ENCODE results near the gene IGLL1.
A peak's percentile ranks its signal among the peaks of the same experiment; 100 is the strongest.
"Not testable (repeated sequence)": the region's sequence is repeated elsewhere in the genome, so short reads cannot be mapped to it uniquely, and the experiment has no call there.

The IGLL1 gene

DNA sequence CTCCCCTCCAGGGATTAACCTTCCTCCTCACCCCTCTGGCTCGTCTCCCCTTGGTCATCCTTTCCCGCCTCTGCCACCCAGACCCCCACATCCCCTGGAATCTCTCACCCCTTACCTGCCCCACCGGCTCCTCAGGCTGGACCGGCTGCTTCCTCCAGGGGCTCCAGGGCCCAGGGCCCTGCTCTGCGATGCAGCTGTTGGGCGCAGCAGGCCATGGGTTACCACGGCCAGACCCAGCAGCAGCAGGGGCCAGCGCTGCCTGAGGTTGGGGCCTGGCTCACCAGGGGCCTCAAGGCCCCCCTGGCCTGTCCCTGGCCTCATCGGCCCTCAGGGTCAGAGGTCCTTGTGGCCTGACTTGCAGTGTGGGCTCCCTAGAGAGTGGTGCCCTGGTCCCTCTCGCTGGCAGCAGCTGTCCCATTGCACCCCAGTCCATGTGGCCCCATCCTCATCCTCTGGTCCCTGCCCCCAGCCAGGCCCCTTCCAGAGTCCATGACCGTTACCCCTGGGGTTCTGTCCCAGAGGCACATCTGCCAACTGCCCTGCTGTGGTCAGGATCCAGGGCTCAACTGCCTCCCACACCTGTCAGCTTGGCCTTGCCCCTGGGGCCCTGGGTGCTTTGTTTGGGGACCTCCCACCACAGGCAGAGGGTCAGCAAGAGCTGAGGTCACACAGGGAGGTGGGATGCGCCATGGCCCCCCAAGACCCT lies at the start of gene IGLL1:
IGLL1 (minus strand) TSS at position 421 of the 706 bp plus-strand sequence; CDS start at position 321, 100 bp downstream.
- DNase-seq (ENCODE audit: low read depth in 2 of 2): no peak

DNA sequence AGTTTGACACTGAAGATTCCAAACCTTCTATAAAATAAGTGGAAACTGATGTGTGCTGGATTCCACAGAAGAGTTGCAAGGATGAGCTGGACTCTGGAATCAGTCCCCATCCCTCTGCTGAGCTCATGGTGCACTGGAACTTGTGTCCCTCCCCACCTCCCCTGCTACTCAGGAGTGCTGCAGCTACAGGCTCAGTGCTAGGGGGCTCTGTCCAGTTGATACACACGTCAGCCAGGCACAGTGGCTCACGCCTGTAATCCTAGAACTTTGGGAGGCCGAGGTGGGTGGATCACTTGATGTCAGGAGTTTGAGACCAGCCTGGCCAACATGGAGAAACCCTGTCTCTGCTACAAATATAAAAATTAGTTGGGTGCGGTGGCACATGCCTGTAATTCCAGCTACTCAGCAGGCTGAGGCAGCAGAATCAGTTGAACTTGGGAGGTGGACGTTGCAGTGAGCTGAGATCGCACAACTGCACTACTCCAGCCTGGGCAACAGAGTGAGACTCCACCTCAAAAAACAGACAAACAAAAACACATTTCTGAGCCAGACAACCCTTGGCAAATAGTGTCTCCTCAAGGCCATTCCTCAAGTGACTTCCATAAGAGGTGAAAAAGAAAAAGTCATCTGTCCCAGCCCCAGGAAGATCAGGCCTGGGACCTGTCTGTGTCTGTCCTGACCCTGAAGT lies 48.1 kb upstream of the IGLL1 start:
- DNase-seq (ENCODE audit: low read depth in 2 of 2): not testable (repeated sequence)

DNA sequence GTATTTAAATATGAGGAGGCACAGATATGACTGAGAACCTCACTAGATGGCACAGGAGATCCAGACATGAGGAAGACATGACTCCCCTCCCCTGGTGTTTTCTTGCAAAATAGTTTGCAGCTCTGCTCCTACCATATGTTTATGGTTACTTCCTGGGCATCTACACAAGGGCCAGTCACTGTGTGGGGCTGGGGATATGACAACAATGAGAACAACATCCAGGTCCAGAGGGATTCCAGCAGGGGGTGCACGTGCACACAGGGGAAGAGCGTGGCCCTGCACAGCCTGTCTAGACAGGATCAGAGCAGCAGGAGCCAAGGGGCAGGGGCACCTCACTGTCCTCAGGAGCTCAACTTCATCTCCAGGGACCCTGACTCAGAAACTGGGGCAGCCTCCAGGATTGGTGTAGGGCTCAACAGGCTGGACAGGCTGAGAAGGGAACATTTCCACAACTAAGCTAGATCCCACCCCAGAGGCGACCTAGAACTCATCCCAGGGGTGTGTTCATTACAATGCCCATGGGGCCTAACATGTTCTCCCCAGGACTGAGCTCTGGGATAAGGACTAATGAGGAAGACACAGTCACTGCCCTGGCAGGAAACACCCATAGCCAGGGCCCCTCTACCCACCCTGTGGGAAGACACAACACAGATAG lies 47.4 kb upstream of the IGLL1 start:
- peak; percentile 24 to 33 for DNase-seq (ENCODE audit: low read depth in 2 of 2)

DNA sequence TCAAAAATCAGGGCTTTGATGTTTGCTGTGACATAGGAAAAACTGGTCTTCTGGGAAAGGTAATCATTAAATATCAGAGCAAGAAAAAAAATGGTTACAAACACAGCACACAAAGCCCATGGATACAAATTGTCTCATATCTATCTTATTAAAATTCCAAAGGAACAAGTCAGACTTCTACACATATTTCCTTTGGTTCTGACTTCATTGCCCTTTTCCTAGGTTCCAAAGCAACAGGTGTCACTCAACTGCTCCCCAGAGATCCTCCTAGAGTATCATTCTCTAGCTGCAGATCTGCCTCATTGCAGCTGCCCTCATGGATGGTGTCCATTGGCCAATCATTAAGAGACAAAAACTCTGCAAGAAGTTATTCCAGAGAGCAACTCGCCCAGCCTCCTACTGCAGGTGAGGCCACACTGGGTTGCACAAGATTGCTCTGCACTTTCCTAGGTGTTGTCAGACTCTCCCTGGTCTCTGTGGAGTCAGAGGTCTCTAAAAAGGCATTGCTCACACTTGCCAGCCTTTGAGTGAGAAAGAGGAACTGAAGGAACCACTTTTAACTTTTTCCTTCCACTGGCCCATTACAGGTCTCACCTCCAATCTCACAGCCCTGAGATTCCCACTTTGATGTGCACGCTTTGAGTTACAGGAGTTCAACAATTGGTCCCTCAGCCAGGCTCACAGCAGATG lies 46.3 kb upstream of the IGLL1 start:
- DNase-seq (ENCODE audit: low read depth in 2 of 2): no peak

DNA sequence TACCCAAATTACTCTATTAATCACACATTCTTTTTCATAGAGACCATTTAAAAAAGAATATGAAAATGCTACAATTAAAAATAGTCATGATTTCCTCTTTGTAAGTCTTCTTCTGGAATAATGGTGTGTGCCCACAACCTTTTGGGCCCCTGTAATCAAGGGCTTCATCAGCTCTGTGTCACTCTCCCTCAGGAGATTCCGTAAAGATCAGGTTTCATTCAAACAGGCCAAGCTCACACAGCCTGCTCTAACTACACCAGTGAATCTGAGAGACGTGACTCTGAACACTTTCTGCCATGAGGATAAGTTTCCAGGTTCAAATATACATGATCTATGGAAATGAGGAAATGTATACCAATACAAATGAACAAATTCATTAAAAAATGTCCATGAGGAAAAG lies 42.5 kb upstream of the IGLL1 start:
- DNase-seq (ENCODE audit: low read depth in 2 of 2): no peak

DNA sequence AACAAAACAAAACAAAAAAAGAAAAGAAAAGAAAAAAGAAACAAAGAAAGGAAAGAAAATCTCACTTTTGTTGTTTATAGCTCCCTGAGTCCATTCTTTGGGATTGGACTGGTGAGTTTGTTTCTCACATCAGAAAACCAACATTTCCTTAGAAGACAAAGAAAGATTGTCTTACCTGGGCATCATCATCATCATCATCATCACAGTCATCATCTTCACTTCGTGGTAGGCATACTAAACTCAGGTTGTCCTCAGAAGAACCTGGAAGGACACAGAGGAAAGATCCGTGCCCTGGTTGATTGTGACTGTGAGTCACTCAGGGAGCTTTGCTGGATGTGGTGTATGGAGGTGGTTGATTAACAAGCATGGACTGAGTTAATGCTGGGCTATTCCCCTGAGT lies 41.8 kb upstream of the IGLL1 start:
- DNase-seq (ENCODE audit: low read depth in 2 of 2): not testable (repeated sequence)

DNA sequence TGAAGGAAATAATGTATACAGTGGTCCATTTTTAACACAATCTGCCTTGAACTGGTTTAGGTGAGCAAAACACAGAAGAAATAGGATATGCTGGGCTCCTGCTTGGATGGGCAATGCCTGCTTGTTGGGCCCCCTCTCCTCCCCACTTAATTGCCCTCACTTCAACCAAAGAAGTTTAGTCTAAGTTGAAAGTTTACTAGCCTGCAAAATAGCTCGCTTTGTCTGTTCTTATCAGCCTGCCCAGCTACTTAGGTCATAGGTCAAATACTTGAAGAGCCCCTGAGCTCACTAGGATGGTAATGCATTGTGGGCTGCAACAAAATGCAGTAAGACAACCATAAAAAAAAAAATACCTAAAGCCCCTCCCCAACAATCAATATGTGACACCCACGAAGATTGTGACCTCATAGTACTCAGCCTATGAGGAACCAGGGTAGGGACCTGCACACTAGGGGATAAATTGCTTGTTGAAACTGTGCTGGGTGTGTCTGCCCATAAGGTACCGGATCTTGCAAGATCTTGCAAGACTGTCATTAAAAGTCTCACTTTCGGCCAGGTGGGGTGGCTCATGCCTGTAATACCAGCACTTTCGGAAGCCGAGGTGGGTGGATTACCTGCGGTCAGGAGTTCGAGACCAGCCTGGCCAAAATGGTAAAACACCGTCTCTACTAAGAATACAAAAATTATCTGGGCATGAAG lies 41.1 kb upstream of the IGLL1 start:
- no peak for DNase-seq (ENCODE audit: low read depth in 2 of 2)

DNA sequence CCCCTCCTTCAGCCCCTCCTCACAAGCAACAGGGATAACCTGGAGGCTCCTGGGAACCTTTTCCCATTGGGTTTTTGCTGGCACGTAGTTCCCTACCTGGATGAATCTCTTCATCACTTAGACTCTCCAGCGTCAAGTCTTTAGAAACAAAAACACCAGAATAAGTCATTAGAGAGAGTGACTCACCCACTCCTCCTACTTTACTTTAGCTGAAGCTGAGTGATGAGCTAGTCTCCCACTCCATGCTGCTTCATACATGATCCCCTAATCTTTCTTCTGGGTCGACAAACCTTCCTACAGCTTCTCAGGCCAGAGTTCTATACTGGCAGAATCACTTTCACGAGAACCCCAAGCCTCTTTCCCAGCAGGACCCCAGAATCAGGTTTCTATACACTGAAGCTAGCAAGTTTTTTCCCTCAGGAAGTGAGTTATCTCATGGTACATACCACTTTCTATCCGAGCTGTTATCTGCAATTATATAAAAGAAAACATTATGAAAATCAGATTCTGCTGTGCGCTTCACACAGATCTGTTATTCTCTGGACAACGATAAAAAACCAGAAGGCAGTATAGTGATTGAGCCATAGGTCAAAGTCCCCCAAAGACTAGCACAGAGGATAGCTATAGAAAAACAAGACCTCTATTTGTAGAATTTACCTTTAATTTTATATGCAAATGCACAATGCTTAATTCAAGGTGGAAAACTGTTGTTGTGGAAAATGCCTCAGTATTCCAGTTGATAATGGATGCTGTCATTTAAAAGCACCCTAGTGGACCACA lies 33.3 kb upstream of the IGLL1 start:
- DNase-seq (ENCODE audit: low read depth in 2 of 2): no peak

DNA sequence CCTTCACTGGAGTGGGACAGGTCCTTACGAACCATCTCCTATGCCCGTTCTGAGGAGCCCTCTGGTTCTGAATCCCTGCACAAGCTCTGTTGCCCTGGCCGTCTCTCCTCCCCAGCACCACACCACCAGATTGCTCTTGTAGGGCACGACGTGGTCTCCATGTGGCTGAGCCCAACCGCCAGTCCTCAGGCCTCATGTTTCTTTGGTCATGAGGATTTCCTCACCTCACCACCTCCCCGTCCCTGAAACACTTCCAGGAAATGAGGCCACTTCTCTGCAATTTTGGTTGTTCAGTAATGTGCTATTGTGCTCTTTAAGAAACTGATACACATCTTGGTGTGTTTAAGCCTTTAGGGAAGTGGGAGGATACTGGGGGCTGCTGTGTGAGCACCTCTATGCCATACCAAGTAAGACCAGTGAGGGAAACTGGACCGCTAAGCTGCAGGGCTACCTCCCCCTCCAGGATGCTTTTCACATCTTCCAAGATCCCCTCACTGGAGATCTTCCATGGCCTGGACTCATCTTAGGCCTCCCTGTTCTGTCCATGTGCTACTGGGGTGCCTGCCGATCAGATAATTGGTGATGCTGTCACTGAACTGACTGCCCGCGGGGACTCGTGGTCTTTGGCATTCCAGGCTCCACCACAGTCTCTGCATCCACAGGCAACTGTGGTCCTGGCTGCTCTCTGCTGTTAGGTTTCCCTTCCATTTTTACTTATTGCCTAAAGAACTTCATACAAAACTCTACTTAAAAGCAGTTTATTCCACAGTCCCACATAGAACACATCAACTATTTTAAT lies 30.1 kb upstream of the IGLL1 start:
- DNase-seq (ENCODE audit: low read depth in 2 of 2): no peak

DNA sequence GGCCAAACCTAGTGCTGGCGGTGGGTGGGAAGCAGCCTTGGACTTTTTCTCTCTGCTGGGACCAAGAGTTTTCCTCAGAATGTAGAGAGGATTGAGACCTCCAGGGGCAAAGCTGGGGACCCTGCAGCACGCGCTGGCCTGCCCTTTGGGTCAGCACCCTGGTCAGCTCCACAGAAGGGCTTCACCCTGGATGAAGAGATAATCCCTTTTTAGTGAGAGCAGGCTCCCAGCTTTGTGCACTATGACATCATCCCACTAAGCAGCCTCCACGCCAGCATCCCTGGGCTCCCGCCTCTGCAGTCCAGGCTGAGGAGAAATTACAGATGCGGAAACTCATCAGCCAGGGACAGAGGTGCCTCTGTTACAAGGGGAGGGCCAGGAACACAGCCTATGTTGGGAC lies 28.5 kb upstream of the IGLL1 start:
- no peak for DNase-seq (ENCODE audit: low read depth in 2 of 2)

DNA sequence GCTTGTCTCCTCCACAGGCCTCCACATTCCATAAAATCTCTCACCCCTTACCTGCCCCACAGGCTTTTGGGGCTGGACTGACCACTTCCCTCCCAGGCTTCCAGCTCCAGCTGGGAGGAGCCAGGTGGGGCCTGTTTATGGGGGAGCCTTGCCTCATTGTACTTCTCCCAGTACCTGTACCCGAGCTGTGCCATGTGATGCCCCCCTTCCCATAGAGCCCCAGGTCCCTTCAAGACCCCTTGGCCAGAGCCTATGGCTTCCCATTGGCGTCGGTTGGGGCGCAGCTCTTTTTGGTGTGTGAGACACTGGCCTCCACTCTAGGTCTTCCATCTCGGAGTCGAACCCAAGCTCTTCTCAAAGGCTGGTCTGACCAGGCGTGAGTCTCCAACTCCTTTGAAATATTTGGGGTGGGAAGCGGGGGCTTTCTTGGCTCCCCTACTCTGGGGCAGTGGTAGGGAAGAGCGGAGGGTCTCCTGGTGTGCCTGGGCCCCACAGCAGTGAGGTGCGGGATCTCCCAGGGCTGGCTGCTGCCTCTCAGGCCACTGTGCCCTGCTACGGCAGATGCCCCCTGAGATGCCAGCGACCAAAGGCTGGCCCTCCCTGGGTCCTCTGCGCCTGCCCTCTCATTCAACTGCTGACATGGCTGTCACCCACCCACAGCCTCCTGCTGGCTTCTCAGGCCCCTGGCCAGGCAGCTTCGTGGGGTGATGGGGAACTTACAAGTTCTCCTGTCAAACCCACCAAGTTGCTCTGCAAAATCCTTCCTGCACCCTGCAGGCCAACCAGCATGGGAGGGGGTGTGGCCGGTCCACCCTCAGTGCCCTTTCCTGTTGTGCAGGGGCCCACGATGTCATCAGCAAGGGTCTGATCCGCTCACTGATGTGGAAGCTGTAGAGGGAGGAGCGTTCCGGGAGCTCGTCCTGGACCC lies 26.4 kb upstream of the IGLL1 start:
- DNase-seq (ENCODE audit: low read depth in 2 of 2): no peak

DNA sequence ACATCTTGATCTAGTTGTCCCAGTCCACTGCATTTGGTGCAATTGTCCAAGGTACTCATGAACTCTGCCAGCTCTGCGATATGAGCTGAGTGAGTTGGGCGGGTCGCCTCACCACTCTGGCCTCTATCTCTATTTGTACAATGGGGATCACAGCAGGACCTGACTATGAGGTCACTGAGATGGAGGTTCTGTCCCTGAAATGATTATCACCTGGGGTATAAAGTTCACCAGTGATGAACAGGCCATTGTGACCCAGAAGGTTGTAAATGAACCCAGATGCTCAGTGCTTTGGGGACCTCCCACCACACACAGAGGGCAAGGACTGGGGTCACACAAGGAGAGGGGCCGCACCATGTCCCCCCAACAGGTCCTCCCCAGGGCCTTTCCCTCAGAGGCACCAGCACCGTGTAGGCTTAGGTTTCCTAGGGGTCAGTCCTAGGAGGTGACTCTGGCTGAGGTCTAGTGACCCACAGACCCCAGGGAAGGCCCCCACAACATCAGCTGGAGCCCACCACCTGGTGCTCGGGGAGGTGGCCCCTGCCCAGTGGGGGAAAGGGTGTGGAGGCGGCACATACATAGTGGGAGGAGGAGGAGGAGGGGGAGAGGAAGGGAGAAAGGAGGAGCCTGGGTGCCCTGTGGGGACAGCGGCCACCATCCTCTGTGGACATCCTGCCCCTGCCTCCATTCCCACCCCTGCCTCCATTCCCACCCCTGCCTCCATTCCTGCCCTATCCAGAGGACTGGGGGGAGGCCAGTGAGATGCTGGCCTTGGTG lies 25.0 kb upstream of the IGLL1 start:
- DNase-seq (ENCODE audit: low read depth in 2 of 2): no peak

DNA sequence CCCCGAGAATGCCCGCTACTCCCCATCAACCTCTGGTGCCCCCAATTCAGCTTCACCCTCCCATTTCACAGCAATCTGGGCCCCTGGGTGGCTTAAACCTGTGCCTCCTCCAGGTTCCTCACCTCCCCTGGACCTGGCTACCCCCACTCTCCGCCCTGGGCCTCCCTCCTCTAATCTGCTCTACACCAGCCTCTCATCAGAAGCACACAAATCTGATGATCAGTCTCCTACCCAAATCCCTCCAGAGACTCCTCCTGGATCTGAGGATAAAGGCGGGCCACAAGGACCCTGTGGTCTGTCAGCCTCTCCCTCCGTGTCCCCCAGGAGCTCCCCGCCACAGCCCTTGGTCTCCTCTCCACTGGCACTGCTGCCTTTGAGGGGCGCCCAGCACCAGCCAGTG lies 23.2 kb upstream of the IGLL1 start:
- DNase-seq (ENCODE audit: low read depth in 2 of 2): no peak

DNA sequence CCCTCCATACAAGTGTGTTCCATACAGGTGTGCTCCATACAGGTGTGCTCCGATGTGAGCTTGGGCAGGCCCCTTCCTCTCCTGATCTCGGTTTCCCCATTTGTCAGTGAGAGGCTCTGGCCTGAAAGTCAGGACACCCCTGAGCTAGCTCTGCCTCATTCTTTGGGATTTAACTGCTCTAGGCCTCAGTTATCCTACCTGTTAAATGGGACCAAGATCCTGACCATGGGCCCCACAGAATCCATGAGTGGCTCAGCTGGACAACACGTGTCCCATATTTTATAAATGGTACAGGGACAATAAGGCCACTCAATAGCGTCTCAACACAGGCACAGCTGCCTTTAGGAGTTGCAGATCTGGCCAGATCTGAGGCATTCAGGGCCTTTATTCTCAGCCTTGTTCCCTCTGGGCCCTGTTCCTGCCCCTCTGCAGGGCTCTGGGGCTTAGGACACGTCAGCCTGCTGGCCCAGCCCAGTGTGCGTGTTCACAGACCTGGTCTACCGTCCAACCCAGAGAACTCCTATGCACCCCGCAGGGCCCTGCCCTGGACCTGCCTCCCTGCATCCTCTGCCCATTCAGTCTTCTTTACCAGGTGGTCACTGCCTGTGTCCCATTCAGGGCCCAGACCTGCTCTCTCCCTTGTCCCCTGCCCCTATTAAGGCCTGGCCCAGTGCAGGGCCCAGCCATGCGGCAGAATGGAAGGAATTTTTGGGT lies 18.9 kb upstream of the IGLL1 start:
- DNase-seq (ENCODE audit: low read depth in 2 of 2): no peak

DNA sequence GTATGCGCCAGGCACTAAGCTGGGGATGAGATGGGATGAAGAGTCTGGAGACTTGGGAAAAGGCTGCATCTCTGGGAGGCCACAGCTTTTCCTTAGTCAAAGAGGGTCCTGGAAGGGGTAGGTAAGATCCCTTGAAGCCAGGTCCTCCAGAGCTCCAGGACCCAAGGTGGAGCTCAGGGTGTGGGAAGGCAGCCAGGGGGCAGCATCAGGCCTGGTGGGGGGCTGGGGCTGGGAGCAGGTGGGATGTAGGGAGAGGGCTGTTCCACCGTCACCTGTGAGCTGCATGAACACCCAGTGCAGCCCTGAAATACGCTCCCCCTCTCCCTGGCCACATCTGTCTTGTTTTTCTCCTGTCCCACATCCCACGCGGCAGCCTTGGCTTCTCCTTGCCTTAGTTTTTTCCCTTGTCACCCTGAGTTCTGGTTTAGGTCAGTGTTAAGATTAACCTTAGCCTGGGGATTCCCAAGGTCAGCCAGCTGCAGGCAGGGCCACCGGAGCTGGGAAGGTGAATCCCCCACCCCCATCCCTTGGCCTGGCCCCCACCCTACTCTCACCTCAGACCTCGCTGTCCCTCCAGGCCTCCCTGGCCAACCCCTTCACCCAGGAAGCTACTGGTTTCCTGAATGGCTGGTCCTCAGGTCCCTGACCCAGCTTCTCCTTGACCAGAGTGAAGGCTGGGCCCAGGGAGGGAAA lies 17.6 kb upstream of the IGLL1 start:
- DNase-seq (ENCODE audit: low read depth in 2 of 2): not testable (repeated sequence)

DNA sequence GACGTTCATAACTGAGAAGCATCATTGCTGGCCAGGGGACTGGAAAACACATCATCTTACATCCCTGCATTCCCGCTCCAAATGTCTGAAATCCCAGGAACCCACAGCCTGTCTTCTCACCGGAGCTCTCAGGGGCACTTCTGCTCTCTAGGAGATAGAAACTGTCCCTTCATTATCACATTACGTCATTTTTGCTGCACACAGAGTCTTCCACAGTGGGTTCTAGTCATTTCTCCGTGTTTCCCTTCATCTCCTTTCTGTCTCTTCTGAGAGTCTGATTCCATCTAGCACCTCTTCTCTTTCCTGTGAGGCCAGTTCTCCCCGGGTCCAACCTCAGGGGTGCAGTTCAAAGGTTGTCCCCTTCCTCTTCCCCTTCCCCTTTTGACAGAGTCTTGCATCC lies 15.8 kb upstream of the IGLL1 start:
- DNase-seq (ENCODE audit: low read depth in 2 of 2): not testable (repeated sequence)

DNA sequence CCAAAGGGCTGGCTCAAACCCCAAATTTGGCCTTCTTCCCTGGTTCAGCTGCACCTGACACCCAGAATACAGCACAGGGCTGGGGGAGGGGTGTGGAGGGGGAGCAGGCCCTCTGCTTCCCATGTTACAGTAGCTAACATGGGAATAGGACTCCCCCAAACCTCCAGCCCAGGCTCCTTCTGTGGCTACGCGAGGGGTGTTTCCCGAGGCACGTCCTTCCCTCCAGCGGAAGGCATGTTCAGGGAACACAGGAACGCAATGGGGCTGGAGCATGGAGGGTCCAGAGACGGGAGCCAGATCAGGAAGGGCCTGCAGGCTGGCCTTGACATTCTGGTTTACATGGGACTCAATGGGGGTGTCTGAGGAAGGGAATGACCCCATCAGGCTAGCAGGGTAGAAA lies 11.8 kb upstream of the IGLL1 start:
- no peak for DNase-seq (ENCODE audit: low read depth in 2 of 2)
